Brain microvascular endothelial cell (primary cell): ENCODE results near the gene MARS1.

ENCODE experiments used
- DNase-seq: peaks from one replicate; pipeline ENCODE4 v3.0.0-alpha.2; 2020
- H3K27ac ChIP-seq: fragments of 250-450 bp; sonication (Bioruptor Pico); 2 replicates; pipeline ENCODE4 v1.5.1; 2020; ENCODE audit warnings: mild to moderate bottlenecking, moderate library complexity
- H3K27me3 ChIP-seq: fragments of 250-450 bp; sonication (Bioruptor Pico); replicated peaks from 2 replicates; pipeline ENCODE4 v1.5.1; 2020; ENCODE audit warnings: mild to moderate bottlenecking
- H3K36me3 ChIP-seq: fragments of 250-450 bp; sonication (Bioruptor Pico); replicated peaks from 2 replicates; pipeline ENCODE4 v1.5.1; 2020; ENCODE audit warnings: mild to moderate bottlenecking
- H3K4me3 ChIP-seq: 2 replicates; pipeline ENCODE4 v1.5.1; 2011; ENCODE audit warnings: low read depth, mild to moderate bottlenecking, control low read depth, low read length, moderate library complexity
- CTCF ChIP-seq: IDR thresholded peaks from 2 replicates; pipeline ENCODE4 v1.5.1; 2011; ENCODE audit warnings: low read depth, mild to moderate bottlenecking, moderate library complexity, low read length, control low read depth, inconsistent platforms; ENCODE audit errors: missing control alignments
- in situ Hi-C: cut with HindIII; loops from 2 replicates; pipeline ENCODE4 v1.10.0; 2017; ENCODE audit warnings: low sequenced_read_pairs, low pct_ligation_motif_present

The MARS1 gene

GRCh38 chr12:57552306-57552651, 64.4 kb downstream of the MARS1 start:
- Histone ChIP-seq H3K36me3 (no peaks in the 10 kb centered on the region), H3K4me3 (no peak overlapping the region), H3K27ac (no peak overlapping the region), H3K27me3 (peaks cover 9% of the 10 kb centered on the region)
- in situ Hi-C loops = no loop called here
- no peak for TF ChIP-seq CTCF
- no peak for DNase-seq

GRCh38 chr12:57552835-57553313, 65.0 kb downstream of the MARS1 start:
- in situ Hi-C loops = no loop called here
- no peak for TF ChIP-seq CTCF
- DNase-seq = peak; percentile 18
- no peak overlapping the region for H3K27ac ChIP-seq
- peaks cover 9% of the 10 kb centered on the region for H3K27me3 ChIP-seq
- H3K4me3 ChIP-seq = no peak overlapping the region
- no peaks in the 10 kb centered on the region for H3K36me3 ChIP-seq

GRCh38 chr12:57553343-57554202, 65.7 kb downstream of the MARS1 start:
- in situ Hi-C loops = no loop called here

GRCh38 chr12:57554453-57554852, 66.6 kb downstream of the MARS1 start:
- Histone ChIP-seq H3K27ac (no peak overlapping the region), H3K4me3 (no peak overlapping the region), H3K27me3 (peaks cover 7% of the 10 kb centered on the region), H3K36me3 (no peaks in the 10 kb centered on the region)
- in situ Hi-C loops = no loop called here
- TF ChIP-seq CTCF = no peak
- DNase-seq = no peak

More at GRCh38 chr12:57553343-57554202, 65.7 kb downstream of the MARS1 start:
- TF ChIP-seq CTCF = no peak
- Histone ChIP-seq H3K27me3 (peaks cover 9% of the 10 kb centered on the region), H3K27ac (no peak overlapping the region), H3K36me3 (no peaks in the 10 kb centered on the region), H3K4me3 (no peak overlapping the region)
- DNase-seq = no peak

- DNase-seq = no peak
- TF ChIP-seq CTCF = no peak
- Histone ChIP-seq H3K27me3 (peaks cover 6% of the 10 kb centered on the region), H3K36me3 (no peaks in the 10 kb centered on the region), H3K27ac (no peak overlapping the region), H3K4me3 (no peak overlapping the region)
- in situ Hi-C loops = no loop called here
Observed at GRCh38 chr12:57554897-57555296, 67.0 kb downstream of the MARS1 start.
